GM18519 (cell line): Measurements from ENCODE around the gene ARHGAP42.

Experiments
- ATAC-seq: cut with Tn5 transposase; IDR thresholded peaks from one replicate; pipeline ENCODE4 v1.9.1; 2021; ENCODE audit warnings: mild to moderate bottlenecking, moderate library complexity; ENCODE audit not compliant: unreplicated experiment, low FRiP score

ARHGAP42 gene

DNA sequence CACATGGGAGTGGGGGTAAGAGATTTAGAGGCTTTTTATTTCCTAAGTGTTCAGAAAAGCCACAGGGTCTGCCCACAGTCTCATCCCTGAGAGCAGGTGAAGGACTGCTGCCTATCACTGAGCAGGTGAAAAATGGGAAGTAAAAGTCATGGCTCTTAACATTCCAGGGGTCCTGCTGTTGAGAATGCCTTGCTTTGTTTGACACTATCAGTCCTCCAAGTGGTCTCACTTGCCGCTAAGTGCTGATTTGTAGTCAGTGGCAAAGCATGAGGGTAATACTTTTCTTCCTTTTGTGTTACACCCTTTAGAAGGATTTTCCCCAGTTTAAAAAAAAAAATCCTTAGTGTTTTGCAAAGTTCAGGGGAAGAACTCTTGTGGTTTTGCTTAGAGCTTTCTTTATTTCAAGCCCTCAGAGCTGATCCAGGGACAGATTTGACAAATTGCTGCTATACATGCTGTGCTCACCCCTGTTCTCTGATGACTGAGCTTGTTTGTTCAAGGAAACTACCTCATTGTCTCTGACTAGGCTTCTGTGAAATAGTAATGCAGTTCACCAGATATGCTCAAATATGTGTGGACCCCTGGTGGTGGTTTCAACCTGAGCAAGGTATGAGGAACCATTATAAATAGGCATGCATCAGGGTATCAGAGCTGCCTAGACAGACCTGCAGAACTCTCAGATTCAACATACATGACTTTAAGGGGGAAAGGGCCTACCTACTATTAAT lies 141.0 kb downstream of the ARHGAP42 start:
- peak; percentile 94 for ATAC-seq

DNA sequence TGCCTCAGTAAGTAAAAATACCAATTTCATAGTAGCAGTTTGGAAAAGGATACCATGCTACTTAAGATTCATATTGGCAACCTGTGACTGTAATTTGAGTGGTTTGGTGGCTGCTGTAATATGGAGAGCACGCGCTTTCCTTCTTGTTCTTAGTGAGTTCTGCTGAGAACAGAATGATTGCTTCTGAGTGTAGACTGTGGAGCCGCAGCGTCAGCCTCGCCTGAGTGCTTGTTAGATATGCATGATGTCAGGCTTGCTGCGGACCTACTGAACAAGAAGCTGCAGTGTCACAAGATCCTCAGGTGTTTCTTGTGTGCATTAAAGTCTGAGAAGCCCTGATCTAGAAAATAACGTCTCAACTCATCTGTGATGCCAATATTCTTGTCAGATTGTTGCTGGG lies 143.2 kb downstream of the ARHGAP42 start:
- no peak for ATAC-seq

DNA sequence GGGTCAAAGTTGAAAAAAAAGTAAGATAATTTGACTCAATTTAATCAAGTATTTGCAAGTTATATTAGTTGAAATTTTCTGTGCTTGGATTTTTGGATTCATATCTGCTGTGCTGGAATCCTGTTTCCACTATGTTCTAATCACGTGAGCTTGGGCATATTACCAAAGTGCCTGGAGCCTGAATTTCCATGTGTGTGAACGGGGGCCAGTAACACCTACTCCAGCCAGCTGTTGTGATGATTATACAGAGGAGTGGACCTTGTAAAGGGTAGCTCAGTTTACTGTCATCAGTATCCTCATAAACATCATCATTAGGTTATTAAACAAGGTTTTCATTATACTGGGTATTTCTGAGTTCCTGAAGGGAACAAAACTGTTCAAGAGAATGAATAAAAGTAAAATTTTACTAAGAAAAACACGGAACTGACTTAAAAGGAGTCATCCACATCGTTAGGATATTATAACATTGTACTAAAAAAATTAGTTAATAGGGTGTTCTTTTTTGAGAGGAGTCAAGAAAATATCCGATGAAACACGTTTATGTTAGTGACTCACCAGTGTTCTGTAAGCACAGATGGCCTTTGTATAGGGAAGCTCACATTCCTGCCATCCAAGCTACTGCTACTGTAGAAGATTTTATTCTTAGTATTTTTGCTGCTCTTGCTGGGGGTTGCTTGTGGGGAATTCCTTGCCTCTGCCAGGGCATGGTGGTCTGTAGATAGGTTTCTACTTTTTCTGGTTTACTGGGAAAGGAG lies 144.1 kb downstream of the ARHGAP42 start:
- ATAC-seq, result no peak

DNA sequence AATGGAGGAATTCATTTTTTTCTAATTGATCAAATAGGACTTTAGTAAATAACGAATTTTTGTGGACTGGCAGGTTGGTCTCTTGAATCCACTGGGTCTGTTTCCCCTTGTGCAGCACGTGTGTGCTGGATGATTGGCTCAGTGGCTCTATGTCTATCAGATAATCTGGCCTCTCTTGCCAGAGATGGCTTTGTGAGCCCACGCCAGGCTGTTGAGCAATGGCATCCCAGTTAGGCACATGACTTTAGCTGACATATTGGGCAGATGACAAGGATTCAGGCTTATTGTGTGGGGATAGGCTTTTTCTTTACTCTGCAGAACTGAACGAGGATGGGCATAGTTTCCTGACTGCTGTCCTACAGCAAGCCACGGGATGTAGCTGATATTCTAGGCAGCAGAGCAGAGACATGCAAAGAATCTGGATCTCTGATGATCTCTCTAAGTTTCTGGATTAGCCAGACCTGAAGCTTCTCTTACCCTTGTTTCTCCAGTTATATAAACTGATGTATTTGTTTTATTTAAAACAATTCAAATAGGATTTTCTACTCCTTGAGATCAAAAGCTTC lies 144.9 kb downstream of the ARHGAP42 start:
- no peak for ATAC-seq

DNA sequence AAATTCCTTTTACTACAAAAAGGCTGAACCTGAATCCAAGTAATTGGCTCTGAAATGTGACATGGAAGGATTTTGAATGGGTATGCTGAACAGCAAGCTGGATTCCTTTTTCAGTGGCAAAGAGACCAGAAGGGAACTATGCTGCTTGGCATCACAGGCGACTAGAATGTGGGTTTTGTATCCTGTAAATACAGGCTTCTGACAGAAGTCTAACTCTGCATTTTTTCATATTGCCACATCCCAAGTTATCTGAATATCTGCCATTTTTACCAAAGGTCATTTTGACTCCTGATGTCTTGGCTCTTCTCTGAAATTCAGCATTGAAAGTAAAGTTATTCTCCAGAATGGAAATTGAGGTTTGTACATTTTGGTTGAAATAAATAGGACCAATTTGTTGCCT lies 145.7 kb downstream of the ARHGAP42 start:
- no peak for ATAC-seq

DNA sequence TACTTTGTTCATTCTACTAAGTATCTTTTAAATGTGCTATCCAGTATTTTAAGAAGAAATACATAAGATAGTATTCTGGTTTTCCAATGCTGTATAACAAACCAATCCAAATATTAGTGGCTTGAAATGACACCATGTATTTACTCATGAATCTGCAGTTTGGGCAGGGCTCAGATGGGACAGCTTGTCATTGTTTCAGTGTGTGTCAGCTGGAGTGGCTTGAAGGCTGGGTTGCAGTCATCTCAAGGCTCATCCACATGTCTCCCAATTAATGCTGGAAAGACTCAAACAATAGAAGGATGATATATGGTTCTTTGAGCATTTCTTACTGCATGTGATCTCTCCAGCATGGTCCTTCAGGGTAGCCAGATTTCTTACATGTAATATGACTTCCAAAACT lies 146.2 kb downstream of the ARHGAP42 start:
- ATAC-seq, result no peak

DNA sequence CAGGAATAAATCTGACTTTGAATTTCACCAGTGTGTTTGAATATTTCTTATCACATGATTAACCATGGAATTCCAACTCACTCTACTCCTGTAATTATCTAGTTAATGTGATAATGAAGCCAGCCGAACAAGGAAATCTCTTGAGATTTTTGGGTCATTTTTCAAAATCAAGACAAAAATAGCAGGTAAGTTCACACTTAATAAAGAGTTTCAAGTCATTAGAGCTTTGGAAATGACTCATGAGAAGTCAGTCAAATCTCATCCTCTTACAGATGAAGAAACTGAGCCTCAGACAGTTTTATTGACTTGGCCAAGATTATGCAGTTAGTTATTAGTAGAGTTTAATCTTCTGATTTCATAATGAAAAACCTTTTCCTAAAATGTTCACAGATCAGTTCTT lies 148.8 kb downstream of the ARHGAP42 start:
- ATAC-seq, result no peak

DNA sequence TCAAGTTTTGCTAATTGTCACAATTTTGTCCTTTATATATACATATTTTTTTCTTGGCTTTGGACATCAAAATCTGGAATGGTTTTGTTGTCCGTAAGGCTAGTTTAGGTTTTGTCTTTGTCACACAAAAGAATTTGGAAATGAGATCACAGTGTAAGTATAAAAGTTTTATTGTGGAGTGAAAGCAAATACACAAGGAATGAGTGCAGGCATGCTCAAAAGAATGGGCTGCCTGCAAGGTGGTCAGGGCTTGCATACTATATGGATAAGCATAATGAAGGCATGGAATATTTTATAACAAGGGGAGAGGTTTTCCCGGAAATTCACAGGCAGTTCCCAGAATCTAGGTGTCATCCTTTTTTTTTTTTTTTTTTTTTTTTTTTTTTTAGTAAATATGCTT lies 150.2 kb downstream of the ARHGAP42 start:
- no peak for ATAC-seq

DNA sequence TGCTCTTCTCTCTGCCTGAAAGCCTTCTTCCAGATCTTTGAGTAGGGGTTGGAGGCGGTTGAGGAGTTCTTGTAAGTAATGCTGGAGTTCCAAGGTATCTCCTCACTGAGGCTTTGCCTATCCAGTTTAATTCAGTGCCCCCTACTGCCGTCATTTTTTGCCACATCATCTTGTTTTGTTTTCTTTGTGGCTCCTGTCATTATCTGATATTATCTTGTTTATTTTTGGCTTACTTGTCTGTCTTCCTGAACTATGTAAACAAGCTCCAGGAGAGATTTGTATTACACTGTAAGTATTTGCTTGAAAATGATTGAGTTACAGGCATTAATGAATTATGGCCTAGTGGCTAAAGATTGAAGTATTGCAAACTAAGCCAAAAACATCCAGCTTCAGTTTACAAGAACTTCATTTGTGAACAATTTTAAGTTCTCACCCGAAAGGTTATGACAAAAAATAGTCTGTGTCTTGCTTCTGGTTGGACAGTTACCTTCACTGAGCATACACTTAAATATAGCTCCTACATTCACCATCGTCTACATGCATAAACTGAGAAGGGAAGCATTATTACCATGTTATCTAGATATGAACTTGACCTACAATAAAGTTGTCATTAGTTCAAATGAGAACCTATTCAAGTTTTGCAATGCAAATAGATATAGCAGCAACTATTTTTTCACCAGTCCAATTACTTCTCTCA lies 154.8 kb downstream of the ARHGAP42 start:
- no peak for ATAC-seq

DNA sequence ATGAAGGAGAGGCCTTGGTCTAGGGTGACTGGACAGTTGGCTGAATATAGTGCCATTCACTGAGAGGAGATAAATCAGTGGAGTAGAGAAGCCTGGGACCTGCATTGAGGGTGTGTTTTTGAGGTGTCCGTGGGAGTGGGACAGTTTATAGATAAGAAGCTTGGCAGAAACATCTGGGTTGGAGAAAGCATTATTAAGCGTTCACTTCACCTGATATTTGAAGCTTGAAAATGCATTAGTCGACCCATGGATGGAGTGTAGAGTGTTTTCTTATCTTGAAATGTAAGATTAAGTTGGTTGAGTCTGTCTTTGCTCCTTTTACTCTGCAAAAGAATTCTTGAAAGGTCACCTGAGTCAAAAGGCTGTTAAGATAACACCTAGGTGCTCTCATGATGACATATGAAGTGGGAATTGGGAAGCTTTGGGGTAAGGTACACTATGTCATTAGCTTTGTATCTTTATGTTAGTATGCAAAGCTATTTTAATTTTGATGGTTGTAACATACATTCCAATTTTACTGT lies 160.7 kb downstream of the ARHGAP42 start:
- no peak for ATAC-seq

DNA sequence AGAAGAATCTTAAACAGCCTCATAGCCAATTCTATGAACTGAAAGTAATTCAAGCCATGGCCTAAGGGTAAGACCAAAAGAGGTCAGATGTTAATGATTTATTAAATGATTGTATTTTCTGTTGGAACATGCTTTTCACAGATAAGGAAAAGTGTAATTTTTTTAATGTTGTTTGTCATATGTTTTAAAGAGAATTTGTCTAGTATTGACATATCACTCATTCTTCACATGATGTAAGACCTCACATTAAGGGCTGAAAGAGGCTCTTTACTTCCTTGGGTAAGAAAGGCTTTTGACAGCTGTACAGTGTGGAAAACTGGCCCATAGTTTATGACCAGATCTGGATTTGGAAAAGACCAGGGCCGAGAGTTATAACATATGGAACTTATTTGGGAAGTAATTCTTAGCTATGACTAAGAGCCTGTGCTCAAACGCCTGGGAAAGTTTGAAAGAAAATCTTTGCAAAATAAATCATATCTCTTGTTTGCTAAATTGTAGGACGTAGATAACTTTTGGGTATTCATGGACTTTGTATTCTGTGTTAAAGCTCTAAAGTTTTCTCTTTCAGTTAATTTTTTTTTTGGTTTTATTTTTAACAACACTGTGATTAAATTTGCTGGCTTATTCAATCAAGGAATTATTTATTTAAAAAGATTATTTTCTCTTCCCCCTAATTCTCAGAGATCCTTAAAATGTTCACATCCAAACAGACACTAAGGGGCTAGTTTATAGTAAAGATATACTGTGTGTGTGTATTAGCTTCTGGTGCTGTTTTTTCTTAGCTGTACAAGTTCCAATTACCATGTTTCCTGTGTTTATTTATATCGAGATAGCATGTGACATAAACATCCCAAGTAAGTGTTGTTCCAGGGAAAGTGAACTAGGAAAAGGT lies 162.2 kb downstream of the ARHGAP42 start:
- no peak for ATAC-seq

DNA sequence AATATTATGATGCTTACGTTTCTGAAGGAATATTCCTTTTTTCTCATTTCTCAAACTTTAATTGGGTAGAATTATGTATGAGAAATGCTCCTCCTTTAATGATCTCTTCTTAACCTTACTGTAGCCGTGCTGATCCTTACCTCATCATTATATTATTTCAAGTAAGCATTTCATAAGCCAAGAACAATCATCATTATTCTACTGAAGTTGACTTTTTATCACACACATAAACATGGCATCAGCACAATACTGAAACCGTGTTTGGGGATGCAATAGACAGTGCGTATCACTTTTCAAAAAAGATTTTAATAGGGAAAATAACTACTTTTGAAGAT lies 162.8 kb downstream of the ARHGAP42 start:
- no peak for ATAC-seq

DNA sequence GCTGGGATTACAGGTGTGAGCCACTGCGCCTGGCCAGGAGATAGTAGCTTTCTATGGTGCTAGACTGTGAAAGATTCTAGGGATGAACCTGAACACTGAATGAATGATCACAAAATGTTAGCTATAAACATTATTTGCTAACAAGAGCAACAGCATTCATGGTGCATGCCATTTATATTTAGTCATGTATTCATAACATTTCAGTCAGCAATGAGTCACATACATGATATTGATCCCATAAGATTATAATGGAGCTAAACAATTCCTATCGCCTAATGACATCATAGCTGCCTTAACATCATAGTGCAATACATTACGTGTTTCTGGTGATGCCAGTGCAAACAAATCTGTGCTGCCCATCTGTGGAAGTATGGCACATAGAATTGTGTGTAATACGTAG lies 164.1 kb downstream of the ARHGAP42 start:
- ATAC-seq, result no peak

DNA sequence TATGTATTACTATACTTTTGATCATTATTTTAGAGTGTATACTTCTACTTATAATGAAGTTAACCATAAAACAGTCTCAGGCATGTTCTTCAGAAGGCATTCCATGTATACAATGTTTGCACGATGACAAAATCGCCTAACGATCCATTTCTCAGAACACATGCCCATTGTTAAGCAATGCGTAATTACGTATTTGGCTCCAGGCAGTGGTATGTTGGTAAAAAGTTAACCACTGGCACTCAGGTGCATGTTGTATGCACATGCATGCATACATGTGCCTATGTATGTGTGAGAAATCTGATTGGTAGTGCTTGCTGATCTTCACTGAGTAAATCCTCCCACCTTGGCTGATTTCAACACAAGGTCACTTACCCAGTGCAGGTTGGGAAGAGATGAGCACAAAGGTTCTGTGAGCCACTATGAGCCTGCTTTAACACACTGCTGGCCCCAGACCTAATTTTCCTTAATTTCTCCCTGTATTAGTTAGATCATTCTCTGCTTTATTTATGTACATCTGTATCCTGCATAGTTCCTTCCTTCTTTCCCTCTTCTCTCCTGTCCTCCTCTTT lies 164.6 kb downstream of the ARHGAP42 start:
- no peak for ATAC-seq

DNA sequence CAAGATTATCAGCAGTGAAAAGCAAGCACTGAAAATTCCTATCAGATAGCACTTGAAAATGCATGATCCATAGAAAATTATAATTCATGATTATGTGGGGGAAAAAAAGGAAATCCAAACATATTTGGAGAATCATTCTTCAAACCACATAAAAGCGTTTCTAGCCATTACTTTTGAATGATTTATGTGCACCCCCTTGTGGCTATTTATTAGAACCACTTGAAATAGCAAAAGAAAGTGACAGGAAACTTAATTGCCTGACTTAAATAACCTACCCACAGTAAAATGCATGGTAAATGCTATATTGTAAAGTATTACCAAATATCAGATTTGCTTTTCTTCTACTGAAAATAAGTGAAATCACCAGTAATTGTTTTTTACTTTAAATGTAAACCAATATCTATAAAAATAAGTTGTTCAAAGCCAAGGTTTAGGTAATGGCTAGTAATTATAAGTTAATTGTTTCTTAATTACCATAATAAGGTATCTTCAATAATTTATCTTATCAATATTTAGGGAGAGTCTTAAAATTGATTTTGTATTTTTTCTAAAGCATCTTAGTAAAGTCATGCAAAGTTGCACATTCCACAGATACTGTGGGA lies 168.5 kb downstream of the ARHGAP42 start:
- no peak for ATAC-seq

DNA sequence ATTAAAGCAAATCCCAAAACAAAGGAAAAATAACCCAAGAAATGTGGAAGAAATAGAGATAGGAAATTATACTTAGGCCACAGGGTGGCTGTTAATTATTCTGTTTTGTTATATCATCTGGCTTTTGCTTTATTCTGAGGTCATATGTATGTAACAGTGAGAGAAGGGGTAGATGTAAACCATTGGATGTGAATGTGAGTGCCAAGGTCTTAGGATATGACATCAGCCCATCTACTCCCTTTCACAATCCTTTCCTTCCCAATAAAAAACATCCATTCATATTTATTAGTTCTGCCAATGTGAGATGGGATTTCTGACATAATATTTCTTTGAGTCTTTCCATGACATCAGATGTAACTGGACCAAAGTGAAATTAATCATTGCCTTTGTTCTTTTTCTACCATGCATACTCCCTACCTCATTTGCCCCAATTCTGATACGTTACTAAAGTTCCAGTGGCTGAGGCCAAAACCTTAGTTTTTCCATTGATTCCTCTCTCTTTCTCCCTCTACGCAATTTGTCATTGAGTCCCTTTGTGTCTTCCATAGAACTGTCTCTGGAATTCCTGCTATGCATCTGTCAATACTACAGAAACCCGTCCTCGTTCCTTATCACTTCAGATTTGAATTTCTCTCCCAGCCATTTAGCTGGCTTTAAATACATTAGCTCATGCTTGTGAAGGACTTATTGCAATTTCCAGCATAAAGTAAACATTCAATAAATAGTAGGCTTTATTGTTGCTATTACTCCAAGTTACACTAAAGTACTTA lies 170.3 kb downstream of the ARHGAP42 start:
- no peak for ATAC-seq

DNA sequence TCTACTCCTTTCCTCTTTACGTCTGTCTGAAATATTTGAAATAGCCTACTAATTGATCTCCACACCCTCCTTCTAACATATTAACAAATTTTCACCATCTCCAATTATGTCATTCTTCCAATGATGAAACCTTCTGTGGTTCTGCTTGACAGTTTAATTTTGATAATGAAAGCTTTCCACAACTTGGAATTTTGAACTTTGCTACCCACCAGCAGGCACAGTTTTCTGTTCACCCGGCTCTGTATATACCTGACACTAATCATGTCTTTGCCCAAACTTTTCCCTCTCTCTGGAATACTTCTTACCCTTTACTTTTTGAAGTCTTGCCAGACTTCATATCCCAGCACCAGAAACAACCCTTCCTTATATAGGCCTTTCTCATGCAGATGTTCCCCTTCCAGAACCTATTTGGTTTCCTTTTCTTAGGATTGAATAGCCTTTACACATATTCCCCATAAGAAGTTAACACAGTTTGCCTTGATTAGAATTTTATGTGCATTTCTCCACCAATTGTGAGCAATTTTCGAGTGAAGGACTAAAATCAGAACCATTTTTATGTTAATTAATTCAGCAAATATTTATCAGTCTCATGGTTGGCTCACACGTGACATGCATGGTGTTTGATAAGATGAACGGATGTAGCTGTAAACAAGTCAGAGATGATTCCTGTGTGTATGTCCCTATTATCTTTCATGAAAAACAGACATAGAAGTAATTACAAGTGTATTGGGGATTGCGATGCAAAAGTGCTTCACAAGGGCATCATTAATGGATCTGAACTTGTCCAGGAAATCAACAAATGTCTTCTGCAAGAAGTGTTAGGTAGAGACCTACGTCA lies 173.4 kb downstream of the ARHGAP42 start:
- ATAC-seq, result no peak

DNA sequence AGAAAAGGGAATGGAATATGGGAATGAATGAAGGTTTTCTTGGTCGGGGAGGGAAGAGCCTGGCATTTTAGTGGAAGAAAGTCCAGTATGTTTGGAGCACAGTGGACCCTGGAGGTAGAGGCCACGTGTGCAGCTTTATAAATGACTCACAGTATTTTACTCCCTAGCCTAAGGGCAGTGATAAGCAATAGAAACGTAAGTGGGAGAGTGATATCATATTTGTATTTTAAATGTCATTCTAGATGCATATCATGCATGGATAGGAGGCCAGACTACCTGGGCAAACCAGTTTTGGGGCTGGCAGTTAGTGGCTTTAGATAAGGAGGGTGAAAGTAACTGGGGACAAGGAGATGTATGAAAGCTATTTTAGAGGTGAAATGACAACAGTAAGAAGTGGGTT lies 174.1 kb downstream of the ARHGAP42 start:
- ATAC-seq, result no peak
